Stomach (tissue), 4 donors: Measurements from ENCODE around the gene CPEB2.

Experiments used
- CTCF ChIP-seq, 7 experiments: fragments of 450-650 bp in 4 of 7; fragments of 200-600 bp in 3 of 7; sonication (generic) in 3 of 7; IDR thresholded peaks; one replicate each; pipeline ENCODE4 v1.5.1; 2016 to 2019; ENCODE audit warnings: antibody characterized with exemption in 7 of 7, control low read depth in 2 of 7, mild to moderate bottlenecking in 1 of 7
- POLR2AphosphoS5 ChIP-seq, 3 donors: sonication (generic); formaldehyde crosslinking; IDR thresholded peaks; one replicate each; pipeline ENCODE4 v1.6.1; 2016; ENCODE audit warnings: antibody characterized with exemption in 3 of 3

GRCh38 chr4:15104825-15105224 is 102.5 kb downstream of the CPEB2 start:
- TF ChIP-seq CTCF (IDR thresholded peaks at IDR 0.05) (no peak), POLR2AphosphoS5 (IDR thresholded peaks at IDR 0.05) (no peak)
